OCI-LY7 (cell line): ENCODE results near the gene PLK4.

Experiments used
- CTCF ChIP-seq: fragments of 200-600 bp; sonication (generic); conservative IDR thresholded peaks from 2 replicates; pipeline ENCODE4 v1.5.1; 2014; ENCODE audit warnings: mild to moderate bottlenecking, antibody characterized with exemption, low read length, moderate library complexity, mixed read lengths
- EZH2phosphoT487 ChIP-seq: fragments of 200-600 bp; sonication (generic); IDR thresholded peaks from 2 replicates; pipeline ENCODE4 v1.6.1; 2018; ENCODE audit warnings: low read depth, borderline replicate concordance, mild to moderate bottlenecking, mixed run types, antibody characterized with exemption, low read length, moderate library complexity, mixed read lengths

GRCh38 chr4:127852661-127853060 is 28.0 kb upstream of the PLK4 start:
- TF ChIP-seq CTCF (no peak), EZH2phosphoT487 (no peak)
